Mesenchymal stem cell (in vitro differentiated cells and primary cell): ENCODE data around the gene RANBP10.
A peak's percentile ranks its signal among the peaks of the same experiment; 100 is the strongest.

Source experiments
- DNase-seq: peaks from one replicate; pipeline ENCODE4 v3.0.0-alpha.2; 2013
- H2AFZ ChIP-seq: one replicate; pipeline ENCODE4 v1.6.1; 2013; ENCODE audit warnings: low read depth, mild to moderate bottlenecking, control low read depth, inconsistent platforms, low read length, moderate library complexity
- H2AK5ac ChIP-seq: 2 replicates; pipeline ENCODE4 v1.6.1; 2013; ENCODE audit warnings: low read length, moderate library complexity, mild to moderate bottlenecking, inconsistent platforms; ENCODE audit not compliant: severe bottlenecking
- H2BK120ac ChIP-seq: one replicate; pipeline ENCODE4 v1.6.1; 2013; ENCODE audit warnings: low read depth, mild to moderate bottlenecking, inconsistent platforms, low read length, moderate library complexity
- H2BK12ac ChIP-seq, 2 experiments: one replicate each; pipeline ENCODE4 v1.6.1; 2013; ENCODE audit warnings: inconsistent platforms in 2 of 2, low read length in 2 of 2, mild to moderate bottlenecking in 2 of 2, moderate library complexity in 2 of 2, control low read depth in 1 of 2
- H2BK15ac ChIP-seq: one replicate; pipeline ENCODE4 v1.6.1; 2013; ENCODE audit warnings: mild to moderate bottlenecking, low read depth, inconsistent platforms; ENCODE audit not compliant: poor library complexity, severe bottlenecking
- H2BK5ac ChIP-seq: 2 replicates; pipeline ENCODE4 v1.6.1; 2013; ENCODE audit warnings: low read depth, mild to moderate bottlenecking, low read length, control low read depth, inconsistent platforms; ENCODE audit not compliant: poor library complexity, severe bottlenecking
- H3K14ac ChIP-seq, 2 experiments: one replicate each; pipeline ENCODE4 v1.6.1; 2013; ENCODE audit warnings: inconsistent platforms in 2 of 2, low read length in 2 of 2, control low read depth in 1 of 2, mild to moderate bottlenecking in 1 of 2, moderate library complexity in 1 of 2
- H3K18ac ChIP-seq, 2 experiments: one replicate each; pipeline ENCODE4 v1.6.1; 2013; ENCODE audit warnings: inconsistent platforms in 2 of 2, low read length in 2 of 2, control low read depth in 1 of 2, low read depth in 1 of 2, mild to moderate bottlenecking in 1 of 2
- H3K23ac ChIP-seq, 2 experiments: one replicate each; pipeline ENCODE4 v1.6.1; 2013; ENCODE audit warnings: inconsistent platforms in 2 of 2, low read length in 2 of 2, mild to moderate bottlenecking in 2 of 2, moderate library complexity in 2 of 2, control low read depth in 1 of 2
- H3K27ac ChIP-seq: 2 replicates; pipeline ENCODE4 v1.5.1; 2013; ENCODE audit warnings: mild to moderate bottlenecking, moderate library complexity, low read length, control low read depth, inconsistent platforms; ENCODE audit not compliant: poor library complexity, severe bottlenecking
- H3K27me3 ChIP-seq, 2 experiments: 2 replicates each; pipeline versions ENCODE4 v1.6.1 to v1.7.0; 2013; ENCODE audit warnings: low read length in 2 of 2, mild to moderate bottlenecking in 2 of 2, moderate library complexity in 2 of 2, control low read depth in 1 of 2, inconsistent platforms in 1 of 2; ENCODE audit not compliant: control insufficient read depth in 1 of 2, insufficient read depth in 1 of 2
- H3K36me3 ChIP-seq, 2 experiments: 2 replicates each; pipeline versions ENCODE4 v1.6.1 to v1.7.0; 2013; ENCODE audit warnings: low read length in 2 of 2, control low read depth in 1 of 2, inconsistent platforms in 1 of 2, low read depth in 1 of 2, mild to moderate bottlenecking in 1 of 2; ENCODE audit not compliant: insufficient read depth in 2 of 2, control insufficient read depth in 1 of 2
- H3K4ac ChIP-seq, 2 experiments: one replicate each; pipeline ENCODE4 v1.6.1; 2013; ENCODE audit warnings: inconsistent platforms in 2 of 2, low read length in 2 of 2, mild to moderate bottlenecking in 2 of 2, moderate library complexity in 2 of 2, control low read depth in 1 of 2, low read depth in 1 of 2
- H3K4me1 ChIP-seq: 2 replicates; pipeline ENCODE4 v1.6.1; 2013; ENCODE audit warnings: low read depth, low read length, control low read depth; ENCODE audit not compliant: control insufficient read depth, insufficient read depth
- H3K4me2 ChIP-seq: 2 replicates; pipeline ENCODE4 v1.6.1; 2013; ENCODE audit warnings: low read length, mild to moderate bottlenecking, inconsistent platforms; ENCODE audit not compliant: poor library complexity, severe bottlenecking
- H3K4me3 ChIP-seq, 2 experiments: 2 replicates each; pipeline versions ENCODE4 v1.5.1 to v1.7.0; 2013; ENCODE audit warnings: low read length in 2 of 2, mild to moderate bottlenecking in 2 of 2, control low read depth in 1 of 2, low read depth in 1 of 2; ENCODE audit not compliant: insufficient read depth in 1 of 2
- H3K79me1 ChIP-seq: replicated peaks from 2 replicates; pipeline ENCODE4 v1.6.1; 2013; ENCODE audit warnings: mild to moderate bottlenecking, control low read depth, low read length, inconsistent platforms; ENCODE audit not compliant: poor library complexity, severe bottlenecking
- H3K9ac ChIP-seq: 2 replicates; pipeline ENCODE4 v1.7.0; 2013; ENCODE audit warnings: mild to moderate bottlenecking, low read length, moderate library complexity
- H3K9me3 ChIP-seq: 2 replicates; pipeline ENCODE4 v1.7.0; 2013; ENCODE audit warnings: mild to moderate bottlenecking, low read length; ENCODE audit not compliant: control insufficient read depth
- H4K8ac ChIP-seq: one replicate; pipeline ENCODE4 v1.6.1; 2013; ENCODE audit warnings: inconsistent platforms, mild to moderate bottlenecking, low read length, moderate library complexity
- H4K91ac ChIP-seq: one replicate; pipeline ENCODE4 v1.6.1; 2013; ENCODE audit warnings: mild to moderate bottlenecking, low read length, inconsistent platforms
- WGBS: methylation state at CpG from one replicate; pipeline ENCODE4 v1.1.7; 2013; ENCODE audit warnings: mixed read lengths; 5-methylcytosine and 5-hydroxymethylcytosine counted together

The RANBP10 gene

GRCh38 chr16:67833030-67833414, 26.7 kb upstream of the RANBP10 start:
- Histone ChIP-seq H3K4me1 (peaks cover 10% of the 10 kb centered on the region), H4K8ac (no peak overlapping the region)

GRCh38 chr16:67828651-67829050, 22.3 kb upstream of the RANBP10 start:
- Histone ChIP-seq H3K4ac (no peak overlapping the region), H4K8ac (no peak overlapping the region), H4K91ac (no peak overlapping the region), H3K4me1 (peaks cover 6% of the 10 kb centered on the region), H3K79me1 (peaks cover 21% of the 10 kb centered on the region), H3K27me3 (no peaks in the 10 kb centered on the region), H2AFZ (no peak overlapping the region), H3K4me2 (no peak overlapping the region), H2BK5ac (no peak overlapping the region), H2AK5ac (no peak overlapping the region), H3K27ac (no peak overlapping the region), H2BK120ac (no peak overlapping the region), H2BK15ac (no peak overlapping the region), H3K18ac (no peak overlapping the region), H3K36me3 (peaks cover 69 to 70% of the 10 kb centered on the region in 2 experiments), H3K9me3 (no peaks in the 10 kb centered on the region), H3K9ac (no peak overlapping the region), H3K14ac (no peak overlapping the region), H3K23ac (no peak overlapping the region), H2BK12ac (no peak overlapping the region), H3K4me3 (no peak overlapping the region)
- no peak for DNase-seq
- WGBS, result 91% methylated on average over 4 of the region's 4 CpGs

More at GRCh38 chr16:67833030-67833414, 26.7 kb upstream of the RANBP10 start:
- H3K4ac ChIP-seq, result no peak overlapping the region
- H3K36me3 ChIP-seq, result peaks cover 44 to 46% of the 10 kb centered on the region in 2 experiments
- H2BK15ac ChIP-seq, result no peak overlapping the region
- H2AK5ac ChIP-seq, result no peak overlapping the region
- no peak overlapping the region for H2BK12ac ChIP-seq
- peak overlapping the region; percentile 95 for H3K9ac ChIP-seq
- H3K27ac ChIP-seq, result no peak overlapping the region
- H3K18ac ChIP-seq, result peak overlapping the region in 1 of 2 experiments; percentile 28
- H2AFZ ChIP-seq, result peak overlapping the region; percentile 75
- H3K4me2 ChIP-seq, result peak overlapping the region; percentile 78
- H3K23ac ChIP-seq, result no peak overlapping the region
- no peak overlapping the region for H4K91ac ChIP-seq
- no peak overlapping the region for H3K14ac ChIP-seq
- H3K9me3 ChIP-seq, result no peaks in the 10 kb centered on the region
- no peaks in the 10 kb centered on the region for H3K27me3 ChIP-seq
- 8% methylated on average over 3 of the region's 3 CpGs for WGBS
- H2BK5ac ChIP-seq, result no peak overlapping the region
- peaks cover 21% of the 10 kb centered on the region for H3K79me1 ChIP-seq
- peak; percentile 76 for DNase-seq
- peak overlapping the region; percentile 83 to 95 for H3K4me3 ChIP-seq
- no peak overlapping the region for H2BK120ac ChIP-seq

- Histone ChIP-seq H2AFZ (no peak overlapping the region), H3K23ac (no peak overlapping the region), H2BK15ac (no peak overlapping the region), H2AK5ac (no peak overlapping the region), H3K14ac (no peak overlapping the region), H3K9me3 (no peaks in the 10 kb centered on the region), H3K9ac (no peak overlapping the region), H3K27me3 (no peaks in the 10 kb centered on the region), H3K18ac (no peak overlapping the region), H3K36me3 (peaks cover 52 to 55% of the 10 kb centered on the region in 2 experiments), H4K91ac (no peak overlapping the region), H2BK12ac (no peak overlapping the region), H3K4me3 (no peak overlapping the region), H3K4me1 (peaks cover under 1% of the 10 kb centered on the region), H4K8ac (no peak overlapping the region), H2BK120ac (no peak overlapping the region), H3K4me2 (no peak overlapping the region), H3K27ac (no peak overlapping the region), H2BK5ac (no peak overlapping the region), H3K4ac (no peak overlapping the region), H3K79me1 (peaks cover 2% of the 10 kb centered on the region)
- 97% methylated on average over 14 of the region's 14 CpGs for WGBS
- DNase-seq, result no peak
Measured at GRCh38 chr16:67825906-67826305, 19.5 kb upstream of the RANBP10 start.

GRCh38 chr16:67825119-67825518, 18.8 kb upstream of the RANBP10 start:
- no peak overlapping the region for H3K23ac ChIP-seq
- no peaks in the 10 kb centered on the region for H3K79me1 ChIP-seq
- WGBS, result 96% methylated on average over 7 of the region's 8 CpGs
- H3K27me3 ChIP-seq, result no peaks in the 10 kb centered on the region
- H2BK15ac ChIP-seq, result no peak overlapping the region
- H3K9me3 ChIP-seq, result no peaks in the 10 kb centered on the region
- no peak overlapping the region for H2BK12ac ChIP-seq
- H3K4ac ChIP-seq, result no peak overlapping the region
- H4K91ac ChIP-seq, result peak overlapping the region; percentile 8
- no peak overlapping the region for H2BK120ac ChIP-seq
- peaks cover 44 to 47% of the 10 kb centered on the region in 2 experiments for H3K36me3 ChIP-seq
- peak overlapping the region in 1 of 2 experiments; percentile 62 for H3K14ac ChIP-seq
- peaks cover 2% of the 10 kb centered on the region for H3K4me1 ChIP-seq
- H3K4me3 ChIP-seq, result no peak overlapping the region
- H3K9ac ChIP-seq, result no peak overlapping the region
- H2AK5ac ChIP-seq, result no peak overlapping the region
- no peak overlapping the region for H2BK5ac ChIP-seq
- no peak overlapping the region for H3K18ac ChIP-seq
- H2AFZ ChIP-seq, result no peak overlapping the region
- H3K4me2 ChIP-seq, result no peak overlapping the region
- no peak overlapping the region for H3K27ac ChIP-seq
- no peak for DNase-seq
- H4K8ac ChIP-seq, result no peak overlapping the region
